ENCODE data around the gene WFDC10B.
"Not testable (repeated sequence)": the region's sequence is repeated elsewhere in the genome, so short reads cannot be mapped to it uniquely, and the experiment has no call there.

The WFDC10B gene

DNA sequence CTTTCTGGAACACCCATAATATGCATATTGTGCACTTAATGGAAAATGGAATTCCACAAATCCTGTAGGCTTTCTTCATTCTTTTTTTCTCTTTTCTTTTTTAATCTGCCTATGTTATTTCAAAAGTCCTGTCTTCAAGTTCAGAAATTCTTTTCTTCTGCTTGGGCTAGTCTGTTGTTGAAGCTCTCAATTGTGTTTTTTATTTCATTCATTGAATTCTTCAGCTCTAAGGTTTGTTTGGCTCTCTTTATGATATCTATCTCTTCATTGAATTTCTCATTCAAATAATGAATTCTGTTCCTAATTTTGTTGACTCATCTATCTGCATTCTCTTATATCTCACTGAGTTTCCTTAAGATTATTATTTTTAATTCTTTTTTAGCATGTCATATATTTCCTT is 27.4 kb upstream of the WFDC10B start:
- TF ChIP-seq, protein P1, sequence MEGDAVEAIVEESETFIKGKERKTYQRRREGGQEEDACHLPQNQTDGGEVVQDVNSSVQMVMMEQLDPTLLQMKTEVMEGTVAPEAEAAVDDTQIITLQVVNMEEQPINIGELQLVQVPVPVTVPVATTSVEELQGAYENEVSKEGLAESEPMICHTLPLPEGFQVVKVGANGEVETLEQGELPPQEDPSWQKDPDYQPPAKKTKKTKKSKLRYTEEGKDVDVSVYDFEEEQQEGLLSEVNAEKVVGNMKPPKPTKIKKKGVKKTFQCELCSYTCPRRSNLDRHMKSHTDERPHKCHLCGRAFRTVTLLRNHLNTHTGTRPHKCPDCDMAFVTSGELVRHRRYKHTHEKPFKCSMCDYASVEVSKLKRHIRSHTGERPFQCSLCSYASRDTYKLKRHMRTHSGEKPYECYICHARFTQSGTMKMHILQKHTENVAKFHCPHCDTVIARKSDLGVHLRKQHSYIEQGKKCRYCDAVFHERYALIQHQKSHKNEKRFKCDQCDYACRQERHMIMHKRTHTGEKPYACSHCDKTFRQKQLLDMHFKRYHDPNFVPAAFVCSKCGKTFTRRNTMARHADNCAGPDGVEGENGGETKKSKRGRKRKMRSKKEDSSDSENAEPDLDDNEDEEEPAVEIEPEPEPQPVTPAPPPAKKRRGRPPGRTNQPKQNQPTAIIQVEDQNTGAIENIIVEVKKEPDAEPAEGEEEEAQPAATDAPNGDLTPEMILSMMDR (IDR thresholded peaks at IDR 0.05; ENCODE audit: borderline replicate concordance, insufficient read depth, low read depth, low read length) = no peak

GRCh38 chr20:45727044-45727443 is 22.2 kb upstream of the WFDC10B start:
- TF ChIP-seq, protein P1 (IDR thresholded peaks at IDR 0.05; ENCODE audit: borderline replicate concordance, insufficient read depth, low read depth, low read length) = no peak
- H3K4me3 ChIP-seq (ENCODE audit: low read depth, low read length) = no peak overlapping the region

More for the DNA sequence above, 27.4 kb upstream of the WFDC10B start:
- H3K4me3 ChIP-seq (ENCODE audit: low read depth, low read length) = no peak overlapping the region

- H3K4me3 ChIP-seq (ENCODE audit: low read depth, low read length) = no peak overlapping the region
- TF ChIP-seq, protein P1 (IDR thresholded peaks at IDR 0.05; ENCODE audit: borderline replicate concordance, insufficient read depth, low read depth, low read length) = no peak
Measured at GRCh38 chr20:45725134-45725533, 20.3 kb upstream of the WFDC10B start.

GRCh38 chr20:45722047-45722446 is 17.2 kb upstream of the WFDC10B start, which contains the start of gene SPINT4:
Gene SPINT4 (plus strand): TSS chr20:45722347. CDS start chr20:45722368, 21 bp downstream.
- H3K4me3 ChIP-seq (ENCODE audit: low read depth, low read length) = no peak within 1 kb of the TSS
- TF ChIP-seq, protein P1 (IDR thresholded peaks at IDR 0.05; ENCODE audit: borderline replicate concordance, insufficient read depth, low read depth, low read length) = no peak

DNA sequence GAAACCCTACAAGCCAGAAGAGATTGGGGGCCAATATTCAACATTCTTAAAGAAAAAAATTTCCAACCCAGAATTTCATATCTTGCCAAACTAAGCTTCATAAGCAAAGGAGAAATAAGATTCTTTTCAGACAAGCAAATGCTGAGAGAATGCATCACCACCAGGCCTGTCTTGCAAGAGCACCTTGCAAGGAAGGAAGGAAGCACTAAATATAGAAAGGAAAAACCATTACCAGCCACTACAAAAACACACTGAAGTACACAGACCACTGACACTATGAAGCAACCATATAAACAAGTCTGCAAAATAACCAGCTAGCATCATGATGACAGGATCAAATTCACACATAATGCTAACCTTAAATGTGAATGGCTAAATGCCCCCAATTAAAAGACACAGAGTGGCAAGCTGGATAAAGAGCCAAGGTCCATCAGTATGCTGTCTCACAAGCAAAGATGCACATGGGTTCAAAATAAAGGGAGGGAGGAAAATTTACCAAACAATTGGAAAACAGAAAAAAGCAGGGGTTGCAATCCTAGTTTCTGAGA is 11.4 kb upstream of the WFDC10B start:
- H3K4me3 ChIP-seq (ENCODE audit: low read depth, low read length) = not testable (repeated sequence)

DNA sequence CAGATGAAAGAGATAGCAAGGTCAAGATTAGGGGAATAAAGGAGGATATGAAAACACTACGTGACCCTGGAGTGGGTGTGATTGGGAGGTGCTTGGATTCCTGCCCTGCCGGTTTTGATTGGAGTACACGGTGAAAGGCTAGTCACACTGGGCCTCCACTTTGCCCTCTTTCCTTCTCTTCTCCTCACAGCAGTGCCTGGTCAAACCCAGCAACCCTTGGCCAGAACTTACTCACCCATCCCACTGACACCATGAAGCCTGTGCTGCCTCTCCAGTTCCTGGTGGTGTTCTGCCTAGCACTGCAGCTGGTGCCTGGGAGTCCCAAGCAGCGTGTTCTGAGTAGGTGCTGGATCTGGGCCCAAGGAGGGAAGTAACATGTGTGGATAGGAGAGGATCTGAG is 2.9 kb downstream of the WFDC10B start, which contains the start of gene WFDC13:
WFDC13 (plus strand) TSS at position 166 of the 400 bp plus-strand sequence; CDS start at position 252, 86 bp downstream.
- no peak within 1 kb of the TSS for H3K4me3 ChIP-seq (ENCODE audit: low read depth, low read length)
- TF ChIP-seq, protein P1 (IDR thresholded peaks at IDR 0.05; ENCODE audit: borderline replicate concordance, insufficient read depth, low read depth, low read length) = no peak

- TF ChIP-seq, protein P1 (IDR thresholded peaks at IDR 0.05; ENCODE audit: borderline replicate concordance, insufficient read depth, low read depth, low read length) = no peak
Measured at GRCh38 chr20:45701104-45701503, 3.7 kb downstream of the WFDC10B start.

More at GRCh38 chr20:45701104-45701503, 3.7 kb downstream of the WFDC10B start:
- no peak overlapping the region for H3K4me3 ChIP-seq (ENCODE audit: low read depth, low read length)

All from GM12875 (cell line).